SK-N-SH (cell line): ENCODE measurements around the gene WDFY2. TPM values are rescaled to one million over a fixed set of nuclear protein-coding genes. Genes with fewer than 3 reads are reported as not detected.

Experiments
- CTCF ChIA-PET: fragments of 300-600, 350-600 bp; formaldehyde crosslinking; extraction: SDS; loops from one replicate; lab custom pipeline; 2021; lab: Yijun Ruan, JAX
- POLR2A ChIA-PET: fragments of 350-600 bp; sonication (Branson Sonifier 250); formaldehyde crosslinking; extraction: SDS; loops from one replicate; lab custom pipeline; 2020; ENCODE audit warnings: antibody characterized with exemption, inconsistent platforms; lab: Yijun Ruan, JAX
- DNase-seq: peaks from one replicate; pipeline ENCODE4 v3.0.0; 2012
- H2AFZ ChIP-seq: fragments of 200-600 bp; sonication (generic); 2 replicates; pipeline ENCODE4 v1.8.1; 2016; ENCODE audit warnings: antibody characterized with exemption, mild to moderate bottlenecking, low read depth
- H3F3A ChIP-seq: fragments of 200-600 bp; sonication (generic); replicated peaks from 2 replicates; pipeline ENCODE3; 2016; ENCODE audit warnings: antibody characterized with exemption, mild to moderate bottlenecking; ENCODE audit not compliant: insufficient read depth
- H3K27ac ChIP-seq, 2 experiments: fragments of 200-500 bp in 1 of 2; fragments of 200-600 bp in 1 of 2; sonication (Bioruptor generic) in 1 of 2; sonication (generic), shearing (Covaris generic) in 1 of 2; 2 replicates each; pipeline versions ENCODE4 v1.5.1 to v1.6.1; 2014 to 2016; ENCODE audit warnings: low read depth in 2 of 2, inconsistent platforms in 1 of 2, low read length in 1 of 2, mild to moderate bottlenecking in 1 of 2, mixed read lengths in 1 of 2
- H3K27me3 ChIP-seq: fragments of 200-600 bp; sonication (generic), shearing (Covaris generic); 2 replicates; pipeline ENCODE4 v1.6.1; 2016; ENCODE audit warnings: mixed run types; ENCODE audit not compliant: insufficient read depth
- H3K36me3 ChIP-seq, 2 experiments: fragments of 200-500 bp in 1 of 2; fragments of 200-600 bp in 1 of 2; sonication (Bioruptor generic) in 1 of 2; sonication (generic) in 1 of 2; replicated peaks in 1 of 2; 2 replicates each; pipeline versions ENCODE3 to v1.5.1; 2014 to 2016; ENCODE audit warnings: low read length in 1 of 2, mild to moderate bottlenecking in 1 of 2; ENCODE audit not compliant: insufficient read depth in 2 of 2, control insufficient read depth in 1 of 2
- H3K4me1 ChIP-seq, 2 experiments: fragments of 200-500 bp in 1 of 2; fragments of 200-600 bp in 1 of 2; sonication (Bioruptor generic) in 1 of 2; sonication (generic), shearing (Covaris generic) in 1 of 2; 2 replicates each; pipeline versions ENCODE4 v1.5.1 to v1.6.1; 2014 to 2016; ENCODE audit warnings: low read depth in 1 of 2, low read length in 1 of 2, mixed run types in 1 of 2; ENCODE audit not compliant: insufficient read depth in 2 of 2, control insufficient read depth in 1 of 2
- H3K4me2 ChIP-seq: fragments of 200-600 bp; sonication (generic), shearing (Covaris generic); 2 replicates; pipeline ENCODE4 v1.6.1; 2017; ENCODE audit warnings: mixed run types
- H3K4me3 ChIP-seq, 2 experiments: fragments of 200-500 bp in 1 of 2; fragments of 200-600 bp in 1 of 2; sonication (Bioruptor generic) in 1 of 2; sonication (generic), shearing (Covaris generic) in 1 of 2; 2 replicates each; pipeline versions ENCODE4 v1.5.1 to v1.8.1; 2014 to 2016; ENCODE audit warnings: low read depth in 2 of 2, inconsistent platforms in 1 of 2, low read length in 1 of 2, mild to moderate bottlenecking in 1 of 2, mixed read lengths in 1 of 2, moderate library complexity in 1 of 2
- H3K79me2 ChIP-seq: fragments of 200-600 bp; sonication (generic); 2 replicates; pipeline ENCODE4 v1.8.1; 2017; ENCODE audit warnings: mild to moderate bottlenecking; ENCODE audit not compliant: insufficient read depth
- H3K9ac ChIP-seq: fragments of 200-600 bp; sonication (generic); 2 replicates; pipeline ENCODE4 v1.6.1; 2017; ENCODE audit warnings: mixed run types
- H3K9me2 ChIP-seq: fragments of 200-600 bp; sonication (generic); 2 replicates; pipeline ENCODE4 v1.6.1; 2017; ENCODE audit warnings: mixed run types
- H3K9me3 ChIP-seq: fragments of 200-600 bp; sonication (generic); 2 replicates; pipeline ENCODE4 v1.6.1; 2017; ENCODE audit warnings: mixed run types, mild to moderate bottlenecking, moderate library complexity
- H4K20me1 ChIP-seq: fragments of 200-600 bp; sonication (generic); 2 replicates; pipeline ENCODE4 v1.6.1; 2017; ENCODE audit warnings: mild to moderate bottlenecking, mixed run types; ENCODE audit not compliant: insufficient read depth
- CHD2 ChIP-seq: fragments of 150-350 bp; IDR thresholded peaks from 2 replicates; pipeline ENCODE4 v1.6.1; 2018; ENCODE audit warnings: low read length; ENCODE audit not compliant: partially characterized antibody
- EP300 ChIP-seq, 2 experiments: IDR thresholded peaks; 2 replicates each; pipeline versions ENCODE4 v1.4.0 to v1.6.1; 2012; ENCODE audit warnings: borderline replicate concordance in 1 of 2, low read depth in 1 of 2, low read length in 1 of 2
- EZH2phosphoT487 ChIP-seq: fragments of 200-600 bp; sonication (generic); IDR thresholded peaks from 2 replicates; pipeline ENCODE4 v1.6.1; 2017; ENCODE audit warnings: low read depth, mixed run types, mild to moderate bottlenecking, antibody characterized with exemption, moderate library complexity, borderline replicate concordance
- FOSL2 ChIP-seq: IDR thresholded peaks from 2 replicates; pipeline ENCODE4 v1.4.0; 2012; ENCODE audit warnings: low read depth, mild to moderate bottlenecking, moderate library complexity, borderline replicate concordance
- FOXJ3 ChIP-seq: sonication (generic); formaldehyde crosslinking; IDR thresholded peaks from 2 replicates; pipeline ENCODE4 v1.5.1; 2020; ENCODE audit warnings: mild to moderate bottlenecking, missing genetic modification reagents
- FOXM1 ChIP-seq: IDR thresholded peaks from 2 replicates; pipeline ENCODE4 v1.4.0; 2012; ENCODE audit warnings: low read depth, mild to moderate bottlenecking
- JUND ChIP-seq: IDR thresholded peaks from 2 replicates; pipeline ENCODE4 v1.4.0; 2012
- RAD21 ChIP-seq: IDR thresholded peaks from 2 replicates; pipeline ENCODE4 v1.6.1; 2012; ENCODE audit warnings: mild to moderate bottlenecking, low read length
- RCOR1 ChIP-seq: fragments of 150-350 bp; IDR thresholded peaks from 2 replicates; pipeline ENCODE4 v1.6.1; 2017; ENCODE audit warnings: antibody characterized with exemption, low read length
- TCF12 ChIP-seq: IDR thresholded peaks from 2 replicates; pipeline ENCODE4 v1.4.0; 2012
- WGBS: methylation state at CpG from one replicate; pipeline ENCODE4 v1.1.6; 2017; ENCODE audit warnings: low lambda C conversion rate; 5-methylcytosine and 5-hydroxymethylcytosine counted together
- polyA plus RNA-seq, 3 experiments: library from polyadenylated mRNA; depleted of rRNA; stranded (reverse); fragments of >200 nt; gene quantifications; 2 replicates each; pipeline ENCODE4 v1.2.3, GENCODE V29; 2012
- TF ChIP-seq, protein P1 (sequence below): IDR thresholded peaks from 2 replicates; pipeline ENCODE4; 2012

Gene WDFY2
- polyA plus RNA-seq, 1 of the 3 experiments (the other 2 are of a cell fraction) = 4.1 TPM

- Histone ChIP-seq H3K27me3 (no peaks in the 10 kb centered on the region), H3F3A (peaks cover 22% of the 10 kb centered on the region), H3K4me1 (peaks cover 48 to 49% of the 10 kb centered on the region in 2 experiments), H3K9me3 (no peaks in the 10 kb centered on the region), H3K4me2 (no peak overlapping the region), H3K36me3 (no peaks in the 10 kb centered on the region), H4K20me1 (peaks cover 11% of the 10 kb centered on the region; the same call in 1 of the 2 replicates), H3K9me2 (no peaks in the 10 kb centered on the region), H3K9ac (no peak overlapping the region), H3K79me2 (peaks cover 77% of the 10 kb centered on the region), H3K4me3 (no peak overlapping the region), H2AFZ (no peak overlapping the region), H3K27ac (peak overlapping the region; percentile 34 to 82; a peak in 2 of 4 replicates)
- ChIA-PET CTCF (interaction anchor here (1.3 to 1.4 kb wide), 2 partner anchors 19 to 178 kb away, joined by 3 to 8 read pairs; no protein-coding TSS in a partner anchor), POLR2A (interaction anchor here (0.6 kb wide), 1 partner anchor 166 kb away, joined by 4 read pairs; no protein-coding TSS in a partner anchor)
- DNase-seq = no peak
- 70% methylated on average over 2 of the region's 2 CpGs for WGBS
- TF ChIP-seq FOSL2 = peak; percentile 33; the same call in 1 of the 2 replicates
- TF ChIP-seq FOXM1 = no peak
- TF ChIP-seq EZH2phosphoT487 = no peak
- peak; percentile 18; the same call in 1 of the 2 replicates for TF ChIP-seq JUND
- TF ChIP-seq TCF12 = peak; percentile 44; the same call in 1 of the 2 replicates
Measured at GRCh38 chr13:51619614-51620013, 35.4 kb downstream of the WDFY2 start.

GRCh38 chr13:51620165-51620983, 36.1 kb downstream of the WDFY2 start:
- H2AFZ ChIP-seq = no peak overlapping the region
- H3K4me1 ChIP-seq = peaks cover 47 to 49% of the 10 kb centered on the region in 2 experiments
- WGBS = 89% methylated on average over 9 of the region's 11 CpGs
- H3F3A ChIP-seq = peaks cover 22% of the 10 kb centered on the region
- H3K36me3 ChIP-seq = no peaks in the 10 kb centered on the region
- no peak for TF ChIP-seq RCOR1
- no peak for TF ChIP-seq FOXJ3
- TF ChIP-seq, protein P1, sequence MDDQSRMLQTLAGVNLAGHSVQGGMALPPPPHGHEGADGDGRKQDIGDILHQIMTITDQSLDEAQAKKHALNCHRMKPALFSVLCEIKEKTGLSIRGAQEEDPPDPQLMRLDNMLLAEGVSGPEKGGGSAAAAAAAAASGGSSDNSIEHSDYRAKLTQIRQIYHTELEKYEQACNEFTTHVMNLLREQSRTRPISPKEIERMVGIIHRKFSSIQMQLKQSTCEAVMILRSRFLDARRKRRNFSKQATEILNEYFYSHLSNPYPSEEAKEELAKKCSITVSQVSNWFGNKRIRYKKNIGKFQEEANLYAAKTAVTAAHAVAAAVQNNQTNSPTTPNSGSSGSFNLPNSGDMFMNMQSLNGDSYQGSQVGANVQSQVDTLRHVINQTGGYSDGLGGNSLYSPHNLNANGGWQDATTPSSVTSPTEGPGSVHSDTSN = no peak
- POLR2A ChIA-PET = no interaction called here
- H3K9me3 ChIP-seq = no peaks in the 10 kb centered on the region
- H3K79me2 ChIP-seq = peaks cover 79% of the 10 kb centered on the region
- H3K4me2 ChIP-seq = no peak overlapping the region
- H3K9me2 ChIP-seq = no peaks in the 10 kb centered on the region
- no peak for DNase-seq
- H3K9ac ChIP-seq = no peak overlapping the region
- H3K4me3 ChIP-seq = no peak overlapping the region
- CTCF ChIA-PET = interaction anchor here (0.8 to 1.3 kb wide), 2 partner anchors 18 to 177 kb away, joined by 3 read pairs; no protein-coding TSS in a partner anchor
- H3K27me3 ChIP-seq = no peaks in the 10 kb centered on the region
- H3K27ac ChIP-seq = peak overlapping the region in 1 of 2 experiments; percentile 82; a peak in 2 of 4 replicates
- H4K20me1 ChIP-seq = peaks cover 11% of the 10 kb centered on the region; the same call in 1 of the 2 replicates

GRCh38 chr13:51621602-51622001, 37.3 kb downstream of the WDFY2 start:
- no peaks in the 10 kb centered on the region for H3K36me3 ChIP-seq
- no peaks in the 10 kb centered on the region for H3K9me3 ChIP-seq
- POLR2A ChIA-PET = interaction anchor here (1.7 kb wide), 1 partner anchor 36 kb away, joined by 3 read pairs; no protein-coding TSS in a partner anchor
- peak; percentile 32 for DNase-seq
- no peak overlapping the region for H2AFZ ChIP-seq
- 88% methylated on average over 2 of the region's 2 CpGs for WGBS
- H3F3A ChIP-seq = peaks cover 22% of the 10 kb centered on the region
- TF ChIP-seq CHD2 (peak; percentile 21), EP300 (IDR thresholded peaks at IDR 0.05; ENCODE audit: borderline replicate concordance in 1 of 2, low read depth in 1 of 2, low read length in 1 of 2) (peak in 1 of 2 experiments; percentile 72; a peak in 2 of 4 replicates), EZH2phosphoT487 (no peak), RCOR1 (peak; percentile 37; the same call in 1 of the 2 replicates), FOSL2 (no peak), RAD21 (0 out of 2 replicates have a peak, but pooled peaks have one; percentile 2)
- H3K4me3 ChIP-seq = no peak overlapping the region
- H3K27ac ChIP-seq = peak overlapping the region in 1 of 2 experiments; percentile 82; a peak in 2 of 4 replicates
- CTCF ChIA-PET = no interaction called here
- peaks cover 67% of the 10 kb centered on the region for H3K79me2 ChIP-seq
- H3K9ac ChIP-seq = no peak overlapping the region
- no peak overlapping the region for H3K4me2 ChIP-seq
- peaks cover 11% of the 10 kb centered on the region; the same call in 1 of the 2 replicates for H4K20me1 ChIP-seq
- H3K9me2 ChIP-seq = no peaks in the 10 kb centered on the region
- no peaks in the 10 kb centered on the region for H3K27me3 ChIP-seq
- H3K4me1 ChIP-seq = peaks cover 54 to 60% of the 10 kb centered on the region in 2 experiments
